ENCODE measurements around the gene PTTG2. TPM values are rescaled to one million over a fixed set of nuclear protein-coding genes. Genes with fewer than 3 reads are reported as not detected.
A peak's percentile ranks its signal among the peaks of the same experiment; 100 is the strongest.

PTTG2 gene
- total and polyA plus RNA-seq, 2 of the 4 experiments (the other 2 are of a cell fraction): not detected

GRCh38 chr4:38004887-38005286, 44.7 kb downstream of the PTTG2 start:
- ATAC-seq (ENCODE audit: low read depth): peak; percentile 21; the same call in 1 of the 2 replicates
- no peak overlapping the region for H2BK15ac ChIP-seq (ENCODE audit: low read depth, low read length)
- no peak overlapping the region for H3K18ac ChIP-seq (ENCODE audit: low read depth, low read length)
- no peak overlapping the region for H2AK9ac ChIP-seq (replicated peaks; ENCODE audit: low read depth, low read length, poor library complexity)
- H3K4ac ChIP-seq (ENCODE audit: low read depth, low read length): no peak overlapping the region
- peaks cover 17% of the 10 kb centered on the region for H3K4me1 ChIP-seq (ENCODE audit: control insufficient read depth, insufficient read depth, low read length)
- H2BK120ac ChIP-seq (ENCODE audit: low read depth, low read length): no peak overlapping the region
- H4K8ac ChIP-seq (ENCODE audit: low read depth in 2 of 2, low read length in 2 of 2): 0 out of 4 replicates have a peak overlapping the region, but pooled peaks of 1 of the 2 experiments have one; percentile 5
- H3K14ac ChIP-seq (replicated peaks; ENCODE audit: low read depth, low read length): no peak overlapping the region
- no peak overlapping the region for H4K91ac ChIP-seq (ENCODE audit: insufficient read depth, low read depth, low read length)
- no peak overlapping the region for H4K5ac ChIP-seq (ENCODE audit: low read depth, low read length)
- H3K36me3 ChIP-seq (ENCODE audit: control insufficient read depth, insufficient read depth, low read length): no peaks in the 10 kb centered on the region
- H3K9me1 ChIP-seq (ENCODE audit: insufficient read depth, low read length): peaks cover 9% of the 10 kb centered on the region; the same call in 1 of the 2 replicates
- no peak overlapping the region for H3K23ac ChIP-seq (ENCODE audit: low read depth, low read length)
- H2BK20ac ChIP-seq (ENCODE audit: low read depth, low read length): no peak overlapping the region; the same call in 1 of the 2 replicates
- intact Hi-C loops (cut with micrococcal nuclease): loop anchor here (2.0 kb wide), 1 partner anchor 26 kb away; no protein-coding TSS in a partner anchor
- H4K20me1 ChIP-seq (ENCODE audit: insufficient read depth, low read length): peaks cover 12% of the 10 kb centered on the region; the same call in 1 of the 2 replicates
- in situ Hi-C loops (cut with MboI; ENCODE audit: low sequenced_read_pairs): no loop called here
- TF ChIP-seq RFX5 (IDR thresholded peaks at IDR 0.05; ENCODE audit: low read depth, low read length) (no peak), CHD1 (IDR thresholded peaks at IDR 0.05; ENCODE audit: low read depth, low read length) (no peak), CTCF (conservative IDR thresholded peaks at IDR 0.05; ENCODE audit: low read depth, low read length) (no peak), POLR2A (IDR thresholded peaks at IDR 0.05; ENCODE audit: low read depth, low read length) (no peak), NFE2L2 (IDR thresholded peaks at IDR 0.05; ENCODE audit: low read depth, low read length) (no peak), RCOR1 (IDR thresholded peaks at IDR 0.05; ENCODE audit: insufficient replicate concordance, low read length) (no peak), FOS (IDR thresholded peaks at IDR 0.05; ENCODE audit: low read depth, low read length) (no peak), BHLHE40 (IDR thresholded peaks at IDR 0.05; ENCODE audit: low read depth, low read length) (no peak), USF2 (IDR thresholded peaks at IDR 0.05; ENCODE audit: low read depth, low read length) (no peak), MXI1 (IDR thresholded peaks at IDR 0.05; ENCODE audit: borderline replicate concordance, low read depth, low read length) (no peak), ELK1 (IDR thresholded peaks at IDR 0.05; ENCODE audit: borderline replicate concordance, low read depth, low read length) (no peak), RAD21 (IDR thresholded peaks at IDR 0.05; ENCODE audit: low read length) (no peak), CEBPB (IDR thresholded peaks at IDR 0.05; ENCODE audit: low read depth, low read length) (no peak), SMC3 (IDR thresholded peaks at IDR 0.05; ENCODE audit: low read depth, low read length) (no peak), MAFK (IDR thresholded peaks at IDR 0.05; ENCODE audit: low read depth, low read length) (no peak), MAZ (IDR thresholded peaks at IDR 0.05; ENCODE audit: borderline replicate concordance, low read depth, low read length) (no peak)
- no peak overlapping the region for H3K27ac ChIP-seq (ENCODE audit: insufficient read depth, low read length)
- ChIA-PET CTCF (interaction anchor here (0.6 kb wide), 1 partner anchor 741 kb away, joined by 4 read pairs; no protein-coding TSS in a partner anchor), POLR2A (ENCODE audit: unreplicated experiment) (no interaction called here)
- BruUV-seq (replicated peaks): no TSS peak
- H3K9ac ChIP-seq (ENCODE audit: low read depth, low read length): no peak overlapping the region
- dilution Hi-C loops (cut with HindIII; ENCODE audit: low sequenced_read_pairs, unreplicated experiment): no loop called here
- H3K4me3 ChIP-seq (ENCODE audit: insufficient read depth, low read depth, low read length): no peak overlapping the region
- H2BK5ac ChIP-seq (ENCODE audit: low read depth, low read length, poor library complexity, severe bottlenecking): no peak overlapping the region
- no peak for DNase-seq
- peaks cover 14 to 57% of the 10 kb centered on the region in 2 experiments for H3K79me1 ChIP-seq (ENCODE audit: low read depth in 1 of 2, low read length in 2 of 2)
- H3K9me3 ChIP-seq (ENCODE audit: control insufficient read depth, insufficient read depth, low read length): no peaks in the 10 kb centered on the region
- WGBS, 2 experiments (ENCODE audit: extremely low coverage in 2 of 2, insufficient read length in 1 of 2): 71% methylated on average over 2 of the region's 6 CpGs; no CpG with 5 or more reads in 1 of the 2 experiments
- H3K56ac ChIP-seq (ENCODE audit: extremely low read depth, insufficient read depth, low read length): no peak overlapping the region
- no peaks in the 10 kb centered on the region for H3K27me3 ChIP-seq (ENCODE audit: control insufficient read depth, insufficient read depth, low read length)
- no peak overlapping the region for H3K4me2 ChIP-seq (ENCODE audit: low read depth, low read length)
- no peak overlapping the region for H2AK5ac ChIP-seq (ENCODE audit: low read depth, low read length)
- H2AFZ ChIP-seq (replicated peaks; ENCODE audit: low read length, poor library complexity): no peak overlapping the region
